Measurements from ENCODE around the gene HOXB8.

The HOXB8 gene

DNA sequence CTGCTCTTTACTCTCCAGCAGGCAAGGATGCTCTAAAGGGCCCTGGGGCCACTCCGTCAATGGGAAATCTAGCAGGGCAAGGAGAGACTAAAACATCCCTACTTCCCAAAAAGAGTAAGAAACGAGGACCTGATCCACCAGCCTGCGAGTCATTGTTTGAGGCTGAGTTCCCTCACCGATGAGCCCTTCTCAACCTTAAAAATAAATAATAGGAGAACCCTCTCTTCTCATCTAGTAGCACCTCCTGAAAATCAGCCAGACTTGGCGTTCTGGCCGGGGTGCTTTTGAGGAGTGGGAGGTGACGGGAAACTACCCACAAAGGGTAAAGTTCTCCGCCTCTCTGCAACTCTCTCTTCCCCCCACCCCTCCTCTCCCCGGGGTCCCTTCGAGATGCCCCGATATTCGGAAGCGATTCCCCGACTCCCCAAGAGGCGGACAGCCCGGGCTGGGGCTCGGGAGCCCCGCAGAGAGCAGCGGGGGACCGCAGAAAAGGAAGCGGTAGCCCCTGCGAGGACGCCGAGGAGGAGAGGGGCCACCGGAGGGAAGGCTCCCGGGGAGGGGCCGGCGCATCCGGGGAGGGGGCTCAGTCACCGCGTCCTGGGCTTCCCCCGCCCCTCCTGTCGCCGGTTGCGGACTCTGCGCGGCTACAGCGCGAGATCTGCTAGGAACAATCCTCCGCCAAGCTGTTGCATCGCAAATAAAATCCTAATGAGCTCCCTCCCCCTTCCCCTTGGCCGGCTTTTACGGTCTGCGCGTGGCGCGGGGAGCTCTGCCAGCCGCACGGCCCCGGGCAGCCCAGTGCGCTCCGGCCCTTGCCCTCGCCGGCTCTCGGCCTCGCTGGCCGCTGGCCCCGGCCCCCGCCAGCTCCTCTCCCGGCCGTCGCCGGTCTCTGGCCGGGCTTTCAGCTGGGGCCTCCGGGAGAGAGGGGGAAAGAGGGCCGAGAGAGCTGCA is 9.7 kb upstream of the HOXB8 start:
- DNase-seq, result no peak

DNA sequence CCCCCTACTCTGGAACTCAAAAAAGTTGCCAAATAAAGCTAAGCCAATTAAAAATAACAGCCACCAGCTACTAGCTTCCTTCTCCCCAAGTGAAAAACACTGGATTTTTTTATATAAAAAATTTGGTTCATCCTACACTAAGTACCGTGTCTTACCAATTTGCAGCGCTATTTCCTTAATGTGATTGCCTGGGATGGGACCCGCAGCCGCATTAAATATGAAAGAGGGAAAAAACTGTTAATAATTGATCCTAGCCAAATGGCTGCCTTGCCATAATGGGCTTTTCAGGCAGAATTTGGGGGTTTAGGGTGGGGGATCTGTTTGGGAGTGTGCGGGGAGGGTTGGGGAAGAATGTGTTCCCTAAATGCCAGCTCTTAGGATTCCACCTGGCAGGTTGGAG is 9.0 kb upstream of the HOXB8 start:
- DNase-seq, result no peak

DNA sequence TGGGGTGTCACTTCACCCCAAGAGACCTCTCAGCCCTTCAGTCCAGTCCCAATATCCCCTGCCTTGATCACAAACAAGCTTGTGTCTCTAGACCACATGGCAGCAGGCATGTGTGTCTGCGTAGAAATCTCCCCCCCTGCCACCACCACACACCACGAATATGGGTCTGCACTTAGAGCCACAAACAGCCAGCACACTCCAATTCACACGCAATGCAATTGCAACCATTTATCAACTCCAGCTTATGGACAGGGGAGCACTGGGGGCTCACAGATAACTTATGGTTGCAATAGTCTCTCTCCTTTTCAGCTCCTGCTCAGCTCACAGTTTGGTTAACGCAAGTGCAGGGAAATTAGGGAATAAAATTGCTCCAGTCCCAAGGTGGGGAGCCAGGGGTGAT is 8.5 kb upstream of the HOXB8 start:
- no peak for DNase-seq

DNA sequence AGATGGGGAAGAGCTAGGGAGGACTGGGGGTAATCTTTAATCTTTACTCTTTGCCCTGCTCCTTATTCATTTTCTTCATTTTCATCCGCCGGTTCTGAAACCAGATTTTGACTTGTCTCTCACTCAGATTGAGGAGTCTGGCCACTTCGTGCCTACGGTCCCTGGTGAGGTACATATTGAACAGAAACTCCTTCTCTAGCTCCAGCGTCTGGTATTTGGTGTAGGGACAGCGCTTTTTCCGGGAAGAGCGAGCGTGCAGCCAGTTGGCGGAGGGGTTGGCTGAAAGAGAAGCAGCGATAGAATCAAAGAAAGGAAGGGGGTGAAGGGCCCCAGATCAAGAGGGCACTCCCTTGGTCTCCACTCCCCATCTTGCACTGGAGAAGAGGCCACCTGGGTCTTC is 7.8 kb upstream of the HOXB8 start:
- no peak for DNase-seq

DNA sequence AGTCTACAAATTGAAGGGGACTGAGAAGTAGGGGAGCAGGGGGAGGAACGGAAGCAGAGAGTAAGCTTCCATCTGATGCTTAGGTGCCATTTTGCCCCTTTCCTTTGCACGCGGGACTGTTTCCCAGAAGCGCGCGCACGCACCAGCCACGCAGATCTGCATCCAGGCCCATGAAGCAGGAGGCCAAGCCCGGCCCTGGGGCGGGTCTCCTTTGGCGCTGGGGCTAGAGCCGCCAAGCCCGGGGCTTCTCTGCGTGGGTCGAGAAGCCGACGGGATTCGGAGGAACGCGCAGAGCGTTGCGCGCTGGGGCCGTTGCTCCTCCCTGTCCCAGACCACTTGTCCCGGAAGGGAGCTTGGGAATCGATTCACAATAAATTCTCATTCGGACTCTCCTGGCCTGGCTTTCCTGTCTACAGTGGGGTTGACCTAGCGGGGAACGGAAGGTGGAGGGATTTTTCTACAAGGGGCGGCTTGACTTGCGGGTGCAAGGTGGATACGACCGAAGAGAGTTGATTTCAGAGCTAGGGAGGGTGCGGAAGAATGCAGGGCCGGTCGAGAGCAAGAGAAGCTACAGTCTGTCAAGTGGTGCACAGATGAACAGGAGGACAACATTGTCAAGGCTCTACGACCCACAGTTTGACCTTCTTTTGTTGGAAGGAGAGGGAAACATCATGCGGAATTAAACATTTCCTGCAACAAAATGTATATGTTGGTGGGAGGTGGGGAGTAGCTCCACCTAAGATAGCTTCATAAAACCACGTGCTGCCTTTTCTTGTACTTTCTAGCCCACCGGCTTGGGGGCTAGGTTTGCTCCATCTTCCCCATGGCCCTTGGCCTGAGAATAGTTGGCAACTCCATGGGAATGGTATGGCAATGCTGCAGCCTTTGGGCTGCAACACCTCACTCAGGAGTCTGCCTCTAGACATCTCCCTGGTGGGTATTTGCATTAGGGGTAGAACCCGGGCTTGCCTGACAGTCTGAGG is 6.6 kb upstream of the HOXB8 start:
- DNase-seq, result no peak

DNA sequence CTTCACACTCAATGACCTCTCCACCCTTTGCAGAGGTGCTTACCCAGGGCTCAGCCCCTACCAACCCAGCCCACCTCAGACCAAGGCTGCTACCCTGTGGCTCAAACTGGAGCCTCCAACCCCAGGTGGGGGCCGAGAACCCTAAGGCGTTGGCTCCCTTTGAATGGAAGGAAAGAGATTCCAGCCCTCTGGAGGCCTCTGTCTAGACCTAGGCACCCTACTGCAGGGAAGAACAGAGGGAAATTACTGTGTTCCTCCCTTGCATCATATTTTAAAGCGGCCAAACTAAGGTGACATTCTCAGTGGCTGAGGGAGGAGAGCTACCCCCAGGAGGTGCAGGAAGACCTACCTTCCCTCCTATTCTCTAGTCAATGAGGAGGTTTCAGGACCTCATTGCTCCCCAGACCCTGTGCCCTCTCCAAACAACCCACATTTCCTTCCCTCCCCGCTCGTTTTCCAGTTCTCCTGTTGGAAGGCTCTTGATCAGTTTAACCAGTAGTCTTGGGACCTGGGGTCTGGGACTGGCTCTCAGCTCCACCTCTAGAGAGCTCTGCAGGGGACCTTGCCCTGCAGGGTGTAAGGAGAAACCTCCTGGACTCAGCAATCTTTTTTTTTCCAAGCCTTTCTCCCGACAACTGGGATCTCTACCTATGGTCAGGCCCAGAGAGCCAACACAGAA is 5.5 kb upstream of the HOXB8 start:
- no peak for DNase-seq

DNA sequence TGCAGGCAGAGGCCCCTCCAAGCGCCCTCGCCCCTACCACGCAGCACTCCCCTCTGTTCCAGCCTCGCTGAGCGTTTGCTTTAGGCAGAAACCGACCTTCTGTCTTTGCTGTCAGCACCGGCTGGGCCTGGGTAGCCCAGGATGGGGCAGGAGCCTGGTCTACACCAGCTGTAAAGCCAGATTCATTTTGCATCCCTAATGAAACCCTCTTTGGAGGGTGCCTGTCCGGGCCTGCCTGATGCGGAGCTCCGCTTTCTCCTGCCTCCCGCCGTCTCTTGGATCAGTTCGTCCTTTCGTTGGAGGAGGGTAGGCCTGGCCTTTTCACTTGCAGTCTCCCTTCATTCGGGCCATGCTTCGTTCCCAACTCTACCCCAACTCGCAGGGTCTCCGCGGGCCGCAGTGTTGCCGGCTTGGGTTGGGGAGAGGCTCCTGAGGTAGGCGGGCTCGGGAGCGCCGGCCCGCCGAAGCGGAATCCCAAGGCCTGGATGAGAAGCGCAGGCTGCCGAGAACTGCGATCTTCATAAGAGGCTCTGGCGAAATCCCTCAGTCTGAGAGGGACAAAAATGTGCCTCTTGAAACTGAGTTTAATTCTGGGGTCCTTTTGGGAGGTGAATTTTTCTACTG is 4.8 kb upstream of the HOXB8 start:
- DNase-seq, result no peak

DNA sequence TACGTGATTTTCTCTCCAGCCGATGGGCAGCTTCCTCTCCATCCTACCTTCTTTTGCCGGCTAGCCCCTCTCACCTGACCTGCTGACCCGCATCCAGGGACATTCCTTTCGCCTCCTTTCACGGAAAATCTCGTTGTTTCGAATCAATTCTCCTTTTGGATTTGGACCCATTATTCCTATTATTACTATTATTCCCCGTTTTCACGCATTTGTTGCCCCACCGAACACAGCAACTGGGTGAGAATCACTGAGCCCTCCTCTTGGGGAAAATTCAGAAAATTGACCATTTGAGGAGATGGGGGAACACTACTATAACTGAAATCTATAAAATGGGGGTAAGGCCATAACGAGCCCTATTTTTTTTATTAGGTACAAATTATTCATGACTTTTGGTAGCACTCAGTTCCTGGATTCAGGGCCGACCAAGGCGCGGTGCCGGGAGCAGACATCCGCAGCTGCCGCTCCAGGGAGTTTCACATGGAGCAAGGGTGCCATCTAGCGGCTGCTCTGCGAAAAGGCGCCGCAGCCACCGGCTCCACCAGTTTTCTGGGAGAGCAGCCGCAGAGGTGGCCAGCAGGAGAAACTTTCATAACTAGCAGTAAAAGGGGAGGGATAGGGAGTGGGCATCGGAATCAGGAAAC is 3.3 kb upstream of the HOXB8 start:
- peak; percentile 83 to 90 (median 89) for DNase-seq

DNA sequence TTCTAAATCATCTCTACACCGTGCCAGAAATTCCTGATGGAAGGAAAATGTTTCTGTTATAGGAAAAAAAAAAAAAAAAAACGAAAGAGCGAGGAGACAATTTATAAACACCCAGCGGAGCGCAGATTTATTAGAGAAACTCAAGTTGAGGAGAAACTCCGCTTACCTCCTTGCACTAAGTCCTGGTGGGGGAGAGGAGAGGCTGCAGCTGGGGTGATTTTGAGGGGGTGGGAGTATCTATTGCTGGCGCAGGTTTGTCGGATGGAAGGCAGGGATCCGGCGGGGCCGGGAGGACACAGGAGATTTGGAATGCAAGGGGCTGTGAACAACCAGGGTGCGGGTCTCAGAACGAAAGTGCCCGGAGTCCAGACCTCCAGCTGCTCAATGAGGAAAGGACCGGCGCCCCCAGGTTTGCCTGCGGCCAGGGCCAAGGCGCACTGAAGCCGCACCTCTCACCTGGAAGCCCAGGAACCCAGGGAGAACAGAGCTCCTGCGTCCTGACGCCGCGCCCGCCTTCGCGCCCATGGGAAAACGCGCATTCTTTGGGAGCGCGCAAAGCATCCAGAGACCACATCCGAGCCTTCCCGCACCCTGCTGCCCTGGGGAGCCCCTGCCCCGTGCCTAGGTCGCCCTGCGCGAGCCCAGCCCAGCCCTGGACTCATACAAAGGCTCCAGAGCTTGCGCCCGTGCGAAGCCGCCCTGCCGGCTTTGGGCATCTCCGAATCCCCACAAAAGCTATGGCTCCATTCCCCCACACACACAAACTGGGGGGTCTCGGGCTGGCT is 2.6 kb upstream of the HOXB8 start:
- DNase-seq, result no peak

DNA sequence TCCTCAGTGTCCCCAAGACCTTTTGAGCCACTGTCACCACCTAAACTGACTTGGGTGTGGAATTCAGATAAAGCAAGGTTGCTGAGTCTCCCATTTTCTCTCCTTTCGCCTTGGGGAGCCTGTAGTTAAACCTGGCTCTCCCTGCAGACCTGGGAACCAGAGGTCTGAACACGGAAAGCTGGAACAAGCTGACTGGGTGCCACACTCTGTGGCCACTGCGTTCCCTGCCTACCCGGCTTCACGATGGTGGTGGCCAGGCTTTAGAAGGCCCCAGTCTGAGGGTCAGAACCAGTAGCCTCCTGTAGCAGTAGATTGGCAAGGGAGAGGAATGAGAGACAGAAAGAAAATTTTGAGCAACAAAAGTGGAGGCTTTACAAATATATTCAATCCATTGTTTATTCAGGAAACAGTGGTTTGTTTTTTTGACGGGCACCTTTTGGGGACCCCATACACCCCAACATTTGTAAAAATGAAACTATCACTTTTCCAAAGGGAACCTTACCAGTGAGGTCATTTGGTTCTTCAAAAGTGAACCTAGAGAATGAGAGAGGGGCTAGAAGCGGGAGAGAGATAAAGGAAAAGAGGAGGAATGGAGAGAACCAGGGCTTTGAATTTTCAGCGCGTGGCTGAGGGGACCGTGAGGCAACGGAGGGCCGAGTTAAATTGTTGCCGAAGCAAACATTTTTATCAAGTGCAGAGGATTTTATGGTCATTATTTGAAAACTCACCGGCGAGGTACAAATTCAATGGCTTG is 1.8 kb upstream of the HOXB8 start:
- no peak for DNase-seq

DNA sequence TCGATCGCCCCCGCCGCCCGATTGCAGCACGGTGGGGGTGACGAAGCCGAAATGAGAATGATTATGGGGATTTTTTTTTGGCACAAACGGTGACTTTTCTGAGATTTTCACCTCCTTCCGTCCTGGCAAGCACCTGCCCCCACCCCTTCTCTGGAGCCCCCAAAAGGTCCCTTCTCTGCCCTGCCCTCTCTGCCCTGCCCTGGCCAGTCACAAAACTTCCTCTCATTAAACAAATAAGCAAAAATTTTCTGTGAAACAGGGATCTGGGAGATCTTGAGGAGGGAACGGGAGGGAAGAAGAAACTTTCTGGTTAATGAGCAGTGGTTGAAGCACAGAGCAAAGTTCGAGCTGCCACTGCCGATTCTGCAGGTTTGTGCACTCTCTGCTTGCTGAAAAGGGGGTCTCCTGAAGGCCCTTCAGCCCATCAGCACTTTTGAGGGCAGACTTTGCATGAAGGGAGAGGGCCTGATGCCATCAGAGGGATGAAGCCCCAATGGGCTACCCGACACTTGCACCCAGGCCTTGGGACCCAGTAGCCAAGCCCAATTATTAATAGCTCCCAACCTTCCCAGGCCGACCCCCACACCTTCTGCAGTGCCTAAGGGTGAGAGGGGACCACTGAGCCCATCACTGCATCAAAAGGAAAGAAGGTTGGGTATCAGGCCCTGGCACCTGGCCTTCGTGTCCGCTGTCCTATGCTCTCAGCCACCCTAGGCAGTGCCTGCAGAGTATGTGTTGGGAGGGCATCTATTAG is 1.0 kb upstream of the HOXB8 start:
- no peak for DNase-seq

DNA sequence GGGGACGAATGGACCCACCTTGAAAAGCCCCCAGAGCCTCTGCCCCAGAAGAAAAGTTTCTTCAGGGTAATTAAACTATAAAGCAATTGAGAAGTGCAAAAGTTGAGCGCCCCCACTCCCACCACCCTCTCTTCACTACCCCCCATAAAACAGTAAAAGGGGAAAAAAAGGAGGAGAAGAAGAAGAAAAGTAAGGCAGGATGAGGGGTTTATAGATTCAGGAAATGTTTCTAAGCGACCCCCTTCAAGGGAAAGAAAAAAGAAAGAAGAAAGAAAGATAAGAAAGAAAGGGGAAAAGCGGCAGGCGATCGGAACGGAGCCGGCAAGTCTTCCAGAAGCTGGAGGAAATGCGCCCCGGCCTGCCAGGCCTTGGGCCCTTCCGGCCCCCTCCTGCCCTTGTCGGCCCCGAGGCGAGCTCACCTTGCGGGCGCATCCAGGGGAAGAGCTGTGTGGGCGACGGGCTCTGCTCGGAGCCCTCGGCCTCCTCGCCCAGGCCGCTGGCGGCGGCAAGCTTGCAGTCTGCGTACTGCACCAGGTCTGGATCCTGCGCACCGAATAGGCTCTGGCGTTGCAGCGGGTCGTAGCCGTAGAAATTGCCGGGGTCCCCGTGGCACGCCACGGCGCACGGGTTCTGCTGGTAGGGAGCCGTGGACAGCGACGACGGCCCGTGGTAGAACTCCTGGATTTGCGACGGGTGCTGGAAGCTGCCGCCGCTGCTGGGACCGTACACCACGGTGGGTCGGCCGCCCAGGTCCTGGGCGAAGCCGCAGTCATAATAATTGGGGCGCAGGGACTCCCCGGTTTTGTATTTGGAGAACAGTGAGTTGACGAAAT is 1.0 kb downstream of the HOXB8 start:
- no peak for DNase-seq

DNA sequence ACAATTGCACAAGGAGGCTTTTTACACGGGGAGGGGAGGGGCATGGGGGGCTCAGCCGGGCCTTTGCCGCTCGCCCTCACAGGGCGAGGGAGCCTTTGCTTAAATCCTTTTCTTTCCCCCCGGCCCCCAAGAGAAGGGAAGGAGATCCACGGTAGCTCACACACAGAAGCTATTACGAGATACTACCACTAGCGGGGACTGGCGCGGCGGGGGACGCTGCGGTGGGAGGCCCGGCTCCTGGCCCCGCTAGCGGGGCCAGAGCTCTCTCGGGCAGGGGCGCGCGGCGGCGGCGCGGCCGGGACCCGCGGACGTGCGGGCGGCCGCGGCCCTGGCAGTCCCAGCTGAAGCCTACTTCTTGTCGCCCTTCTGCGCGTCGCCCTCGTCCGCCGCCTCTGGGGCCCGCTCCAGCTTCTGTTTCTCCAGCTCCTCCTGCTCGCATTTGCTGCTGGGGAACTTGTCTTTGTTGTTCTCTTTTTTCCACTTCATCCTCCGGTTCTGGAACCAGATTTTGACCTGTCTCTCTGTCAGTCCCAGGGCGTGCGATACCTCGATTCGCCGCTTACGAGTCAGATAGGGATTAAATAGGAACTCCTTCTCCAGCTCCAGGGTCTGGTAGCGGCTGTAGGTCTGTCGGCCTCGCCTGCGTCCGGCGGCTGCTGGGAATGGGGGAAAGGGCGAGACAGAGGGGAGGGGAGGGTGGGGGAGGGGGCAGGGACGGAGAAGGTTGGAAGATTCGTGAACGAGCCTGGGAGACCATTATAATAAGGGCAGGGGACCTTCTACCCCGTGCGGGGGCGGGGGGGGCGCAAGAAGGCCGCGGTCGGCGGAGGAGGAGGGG is 2.0 kb downstream of the HOXB8 start:
- DNase-seq, result peak; percentile 39 to 67 (median 48)

DNA sequence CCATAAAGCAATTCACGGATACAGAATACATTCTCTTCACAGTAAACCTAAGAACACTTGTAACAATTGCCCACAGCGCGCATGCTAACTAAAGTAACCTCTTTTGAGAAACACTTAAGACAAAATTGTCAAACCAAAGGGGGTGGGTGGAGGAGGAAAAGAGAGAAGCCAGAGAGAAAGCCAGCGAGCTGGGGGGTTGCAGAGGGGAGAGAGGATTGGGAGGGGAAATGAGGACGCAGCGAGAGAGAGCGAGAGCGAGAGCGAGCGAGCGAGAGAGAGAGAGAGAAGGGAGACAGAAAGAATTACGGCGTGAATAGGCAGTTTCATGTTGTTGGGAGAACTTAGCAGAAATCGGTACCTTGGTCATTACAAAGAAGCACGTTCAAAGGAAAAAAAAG is 2.6 kb downstream of the HOXB8 start:
- no peak for DNase-seq

DNA sequence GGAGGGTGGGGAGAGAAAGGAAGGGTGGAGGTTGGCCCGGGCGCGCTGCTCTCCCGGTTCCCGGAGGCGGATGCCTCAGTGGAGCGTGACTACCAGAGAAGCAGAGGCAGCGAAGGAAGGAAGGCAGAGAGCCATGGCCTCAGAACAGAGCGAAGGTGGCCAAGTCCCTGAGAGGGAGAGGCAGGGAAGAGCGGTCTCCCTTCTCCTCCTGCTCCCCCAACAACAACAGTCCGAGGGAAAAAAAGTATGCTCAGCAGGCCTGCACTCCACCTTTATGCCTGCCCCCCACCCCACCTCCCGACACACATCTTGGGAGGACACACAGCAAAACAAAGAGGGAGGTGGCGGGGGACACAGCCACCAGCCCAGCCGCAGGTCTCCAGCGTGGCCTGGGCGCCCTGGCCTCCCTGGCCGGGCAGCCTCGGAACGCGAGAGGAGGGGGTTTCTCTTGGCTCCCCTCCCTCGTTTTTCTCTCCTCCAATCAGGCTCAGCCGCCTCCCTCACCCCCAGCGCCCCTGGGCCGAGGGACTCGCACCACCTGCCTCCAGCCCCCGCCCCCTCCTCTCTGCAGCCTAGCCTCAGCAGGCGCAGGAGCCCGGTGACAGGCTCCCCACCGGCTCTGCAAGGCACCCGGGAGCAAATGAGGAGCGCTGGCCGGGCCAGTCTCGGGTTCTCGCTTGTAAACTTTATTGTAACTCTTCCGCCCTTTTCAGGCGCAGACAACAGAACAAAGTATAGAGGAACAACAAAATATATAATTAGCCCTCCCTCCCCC is 3.2 kb downstream of the HOXB8 start:
- no peak for DNase-seq

DNA sequence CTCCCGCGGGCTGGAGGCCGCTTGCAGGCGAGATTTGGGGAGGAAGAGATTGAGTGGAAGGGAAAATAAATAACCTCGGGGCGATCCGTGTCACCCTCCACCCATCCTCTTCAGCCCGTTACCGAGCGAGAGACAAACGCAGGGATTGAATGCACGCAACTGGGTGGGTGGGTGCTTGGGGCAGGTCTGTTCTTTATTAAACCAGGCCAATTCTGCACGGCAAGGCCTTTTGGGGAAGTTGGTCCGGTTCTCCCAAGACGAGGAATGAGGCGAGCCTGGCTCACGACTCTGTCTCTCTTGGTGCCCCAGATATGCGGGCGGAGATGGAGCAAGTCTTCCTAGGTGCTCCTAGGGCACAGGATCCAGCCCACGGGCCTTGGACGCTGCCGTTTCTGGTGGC is 3.9 kb downstream of the HOXB8 start:
- peak in 2 of 3 donors; percentile 46 to 55 for DNase-seq
